Measurements from ENCODE around the gene PEX11G.
A peak's percentile ranks its signal among the peaks of the same experiment; 100 is the strongest.

Gene PEX11G

GRCh38 chr19:7524992-7525739 lies 36.3 kb upstream of the PEX11G start:
- Histone ChIP-seq H2AFZ (ENCODE audit: low read length) (no peak overlapping the region), H3K27ac (ENCODE audit: low read length) (no peak overlapping the region), H3K36me3 (replicated peaks; ENCODE audit: insufficient read depth, low read length) (no peaks in the 10 kb centered on the region)

DNA sequence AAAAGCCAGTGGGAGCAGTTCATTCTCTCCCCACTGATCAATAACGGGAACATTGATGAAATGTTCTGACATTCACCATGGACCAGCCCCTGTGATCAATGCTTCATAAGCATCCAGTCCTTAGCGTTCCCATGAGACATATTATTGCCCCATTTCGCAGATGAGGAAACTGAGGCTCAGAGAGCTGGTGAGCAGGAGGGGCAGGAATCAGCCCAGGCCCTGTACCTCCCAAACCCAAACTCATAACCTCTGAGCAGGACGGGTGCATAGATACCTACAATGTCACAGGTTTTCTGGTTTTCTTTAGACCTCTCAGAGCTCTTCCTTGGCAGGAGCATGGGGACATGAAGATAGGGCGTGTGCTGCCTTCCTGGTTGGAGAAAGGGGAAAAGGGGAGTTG lies 35.7 kb upstream of the PEX11G start:
- Histone ChIP-seq H4K20me1 (ENCODE audit: insufficient read depth, low read length) (no peaks in the 10 kb centered on the region), H3K27me3 (replicated peaks; ENCODE audit: insufficient read depth, low read length) (no peaks in the 10 kb centered on the region), H3K79me2 (ENCODE audit: low read length) (peaks cover 8% of the 10 kb centered on the region), H3K4me1 (ENCODE audit: low read length) (peaks cover 6% of the 10 kb centered on the region; the same call in 1 of the 2 replicates), H3F3A (ENCODE audit: insufficient read depth, low read length) (no peaks in the 10 kb centered on the region), H2AFZ (ENCODE audit: low read length) (no peak overlapping the region), H3K4me2 (ENCODE audit: low read depth, low read length) (no peak overlapping the region), H3K27ac (ENCODE audit: low read length) (no peak overlapping the region), H3K9ac (ENCODE audit: low read length) (no peak overlapping the region), H3K36me3 (replicated peaks; ENCODE audit: insufficient read depth, low read length) (no peaks in the 10 kb centered on the region), H3K9me2 (replicated peaks; ENCODE audit: insufficient read depth, low read length) (no peaks in the 10 kb centered on the region), H3K4me3 (ENCODE audit: low read length) (no peak overlapping the region), H3K9me3 (replicated peaks; ENCODE audit: insufficient read depth, low read length) (no peaks in the 10 kb centered on the region)
- DNase-seq: no peak
- TF ChIP-seq, protein P1, sequence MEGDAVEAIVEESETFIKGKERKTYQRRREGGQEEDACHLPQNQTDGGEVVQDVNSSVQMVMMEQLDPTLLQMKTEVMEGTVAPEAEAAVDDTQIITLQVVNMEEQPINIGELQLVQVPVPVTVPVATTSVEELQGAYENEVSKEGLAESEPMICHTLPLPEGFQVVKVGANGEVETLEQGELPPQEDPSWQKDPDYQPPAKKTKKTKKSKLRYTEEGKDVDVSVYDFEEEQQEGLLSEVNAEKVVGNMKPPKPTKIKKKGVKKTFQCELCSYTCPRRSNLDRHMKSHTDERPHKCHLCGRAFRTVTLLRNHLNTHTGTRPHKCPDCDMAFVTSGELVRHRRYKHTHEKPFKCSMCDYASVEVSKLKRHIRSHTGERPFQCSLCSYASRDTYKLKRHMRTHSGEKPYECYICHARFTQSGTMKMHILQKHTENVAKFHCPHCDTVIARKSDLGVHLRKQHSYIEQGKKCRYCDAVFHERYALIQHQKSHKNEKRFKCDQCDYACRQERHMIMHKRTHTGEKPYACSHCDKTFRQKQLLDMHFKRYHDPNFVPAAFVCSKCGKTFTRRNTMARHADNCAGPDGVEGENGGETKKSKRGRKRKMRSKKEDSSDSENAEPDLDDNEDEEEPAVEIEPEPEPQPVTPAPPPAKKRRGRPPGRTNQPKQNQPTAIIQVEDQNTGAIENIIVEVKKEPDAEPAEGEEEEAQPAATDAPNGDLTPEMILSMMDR (IDR thresholded peaks at IDR 0.05; ENCODE audit: low read length): no peak
- no peak for TF ChIP-seq EZH2 (optimal IDR thresholded peaks at IDR 0.05; ENCODE audit: low read depth, low read length)
- TF ChIP-seq EZH2phosphoT487 (IDR thresholded peaks at IDR 0.05; ENCODE audit: low read length): no peak

More at GRCh38 chr19:7524992-7525739, 36.3 kb upstream of the PEX11G start:
- no peaks in the 10 kb centered on the region for H4K20me1 ChIP-seq (ENCODE audit: insufficient read depth, low read length)
- no peak overlapping the region for H3K4me2 ChIP-seq (ENCODE audit: low read depth, low read length)
- no peaks in the 10 kb centered on the region for H3K27me3 ChIP-seq (replicated peaks; ENCODE audit: insufficient read depth, low read length)
- no peaks in the 10 kb centered on the region for H3K9me2 ChIP-seq (replicated peaks; ENCODE audit: insufficient read depth, low read length)
- no peaks in the 10 kb centered on the region for H3F3A ChIP-seq (ENCODE audit: insufficient read depth, low read length)
- H3K4me3 ChIP-seq (ENCODE audit: low read length): no peak overlapping the region
- H3K9ac ChIP-seq (ENCODE audit: low read length): no peak overlapping the region
- H3K4me1 ChIP-seq (ENCODE audit: low read length): peaks cover 6% of the 10 kb centered on the region; the same call in 1 of the 2 replicates
- no peaks in the 10 kb centered on the region for H3K9me3 ChIP-seq (replicated peaks; ENCODE audit: insufficient read depth, low read length)
- DNase-seq: no peak
- no peak for TF ChIP-seq EZH2 (optimal IDR thresholded peaks at IDR 0.05; ENCODE audit: low read depth, low read length)
- no peak for TF ChIP-seq EZH2phosphoT487 (IDR thresholded peaks at IDR 0.05; ENCODE audit: low read length)
- TF ChIP-seq, protein P1 (IDR thresholded peaks at IDR 0.05; ENCODE audit: low read length): no peak
- H3K79me2 ChIP-seq (ENCODE audit: low read length): peaks cover 8% of the 10 kb centered on the region

DNA sequence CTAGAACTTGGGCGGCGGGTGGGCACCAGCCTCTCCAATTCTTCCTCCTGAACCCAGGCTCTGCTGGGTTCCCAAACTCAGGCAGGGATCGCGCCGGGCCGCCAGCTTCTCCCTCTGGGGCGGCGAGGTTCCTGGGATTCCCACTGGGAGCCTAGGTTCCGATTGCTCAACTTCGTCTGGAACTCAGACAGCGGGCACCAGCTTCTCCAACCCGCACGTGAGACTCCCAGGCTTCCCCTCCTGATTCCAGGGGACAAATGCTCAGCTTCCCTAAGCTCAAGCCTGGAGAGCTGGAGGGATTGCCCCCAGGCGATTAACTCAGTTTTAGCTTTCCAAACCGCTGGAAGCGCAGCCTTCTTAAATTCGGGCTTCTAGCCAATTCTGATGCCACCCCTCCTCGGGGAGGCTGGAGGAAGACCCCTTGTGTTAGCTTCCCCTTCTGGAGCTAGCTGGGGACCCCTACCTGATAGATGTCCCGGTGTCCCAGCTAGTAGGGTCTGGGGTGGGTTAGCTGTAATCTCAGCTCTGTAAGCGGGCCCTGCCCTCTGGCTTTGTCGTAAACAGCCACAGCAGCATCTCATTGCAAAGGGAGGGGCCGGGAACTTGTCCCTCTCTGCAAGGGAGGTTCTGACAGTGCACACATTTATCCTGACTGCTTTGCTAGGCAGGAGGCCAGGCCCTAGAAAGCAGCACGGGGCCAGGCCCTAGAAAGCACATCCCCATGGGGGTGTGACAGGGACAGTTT lies 34.3 kb upstream of the PEX11G start:
- Histone ChIP-seq H2AFZ (ENCODE audit: low read length) (peak overlapping the region; percentile 69), H3K27ac (ENCODE audit: low read length) (no peak overlapping the region), H3K36me3 (replicated peaks; ENCODE audit: insufficient read depth, low read length) (no peaks in the 10 kb centered on the region), H3K9me3 (replicated peaks; ENCODE audit: insufficient read depth, low read length) (no peaks in the 10 kb centered on the region), H3K79me2 (ENCODE audit: low read length) (peaks cover 8% of the 10 kb centered on the region), H3K9me2 (replicated peaks; ENCODE audit: insufficient read depth, low read length) (no peaks in the 10 kb centered on the region), H3K4me2 (ENCODE audit: low read depth, low read length) (peak overlapping the region; percentile 96), H3K27me3 (replicated peaks; ENCODE audit: insufficient read depth, low read length) (no peaks in the 10 kb centered on the region), H4K20me1 (ENCODE audit: insufficient read depth, low read length) (no peaks in the 10 kb centered on the region), H3K9ac (ENCODE audit: low read length) (peak overlapping the region; percentile 61), H3F3A (ENCODE audit: insufficient read depth, low read length) (no peaks in the 10 kb centered on the region), H3K4me1 (ENCODE audit: low read length) (peaks cover 6% of the 10 kb centered on the region; the same call in 1 of the 2 replicates), H3K4me3 (ENCODE audit: low read length) (peak overlapping the region; percentile 78)
- no peak for TF ChIP-seq EZH2 (optimal IDR thresholded peaks at IDR 0.05; ENCODE audit: low read depth, low read length)
- no peak for TF ChIP-seq EZH2phosphoT487 (IDR thresholded peaks at IDR 0.05; ENCODE audit: low read length)
- TF ChIP-seq, protein P1 (IDR thresholded peaks at IDR 0.05; ENCODE audit: low read length): no peak
- DNase-seq: peak; percentile 17

All from MM.1S (cell line).